ENCODE results near the gene SC5D. TPM values are rescaled to one million over a fixed set of nuclear protein-coding genes. Genes with fewer than 3 reads are reported as not detected.

Gene SC5D
- total and polyA plus RNA-seq, 2 of the 4 experiments (the other 2 are of a cell fraction): 21.3 to 21.7 TPM

- Histone ChIP-seq H3K9me1 (ENCODE audit: insufficient read depth, low read length) (no peaks in the 10 kb centered on the region), H3K4ac (ENCODE audit: low read depth, low read length) (no peak overlapping the region), H3K14ac (replicated peaks; ENCODE audit: low read depth, low read length) (no peak overlapping the region), H2AK5ac (ENCODE audit: low read depth, low read length) (no peak overlapping the region), H2BK20ac (ENCODE audit: low read depth, low read length) (no peak overlapping the region), H3K27ac (ENCODE audit: insufficient read depth, low read length) (no peak overlapping the region), H4K8ac (ENCODE audit: low read depth in 2 of 2, low read length in 2 of 2) (no peak overlapping the region), H4K5ac (ENCODE audit: low read depth, low read length) (no peak overlapping the region), H3K56ac (ENCODE audit: extremely low read depth, insufficient read depth, low read length) (no peak overlapping the region), H3K9ac (ENCODE audit: low read depth, low read length) (no peak overlapping the region), H4K91ac (ENCODE audit: insufficient read depth, low read depth, low read length) (no peak overlapping the region), H3K4me3 (ENCODE audit: insufficient read depth, low read depth, low read length) (no peak overlapping the region), H2AK9ac (replicated peaks; ENCODE audit: low read depth, low read length, poor library complexity) (no peak overlapping the region), H3K23ac (ENCODE audit: low read depth, low read length) (no peak overlapping the region), H2AFZ (replicated peaks; ENCODE audit: low read length, poor library complexity) (no peak overlapping the region), H3K27me3 (ENCODE audit: control insufficient read depth, insufficient read depth, low read length) (peaks cover 40% of the 10 kb centered on the region), H2BK5ac (ENCODE audit: low read depth, low read length, poor library complexity, severe bottlenecking) (no peak overlapping the region), H3K18ac (ENCODE audit: low read depth, low read length) (no peak overlapping the region), H3K36me3 (ENCODE audit: control insufficient read depth, insufficient read depth, low read length) (no peaks in the 10 kb centered on the region), H3K4me1 (ENCODE audit: control insufficient read depth, insufficient read depth, low read length) (no peaks in the 10 kb centered on the region), H3K79me1 (ENCODE audit: low read depth in 1 of 2, low read length in 2 of 2) (no peaks in the 10 kb centered on the region), H2BK15ac (ENCODE audit: low read depth, low read length) (no peak overlapping the region), H3K9me3 (ENCODE audit: control insufficient read depth, insufficient read depth, low read length) (0 out of 2 replicates have a peak, but pooled peaks cover 3% of the 10 kb centered on the region), H2BK120ac (ENCODE audit: low read depth, low read length) (no peak overlapping the region), H4K20me1 (ENCODE audit: insufficient read depth, low read length) (no peaks in the 10 kb centered on the region), H3K4me2 (ENCODE audit: low read depth, low read length) (no peak overlapping the region)
- in situ Hi-C loops (cut with MboI; ENCODE audit: low sequenced_read_pairs): no loop called here
- intact Hi-C loops (cut with micrococcal nuclease): no loop called here
- ATAC-seq (ENCODE audit: low read depth) (no peak), DNase-seq (no peak)
- no TSS peak for BruUV-seq (replicated peaks)
- dilution Hi-C loops (cut with HindIII; ENCODE audit: low sequenced_read_pairs, unreplicated experiment): no loop called here
- ChIA-PET CTCF (interaction anchor here (1.1 kb wide), 1 partner anchor 13 kb away, joined by 3 read pairs; no protein-coding TSS in a partner anchor), POLR2A (ENCODE audit: unreplicated experiment) (no interaction called here)
- no CpG with 5 or more reads among the region's 4 CpGs for WGBS, 2 experiments (ENCODE audit: extremely low coverage in 2 of 2, insufficient read length in 1 of 2)
- TF ChIP-seq USF2 (IDR thresholded peaks at IDR 0.05; ENCODE audit: low read depth, low read length) (no peak), CHD1 (IDR thresholded peaks at IDR 0.05; ENCODE audit: low read depth, low read length) (no peak), ELK1 (IDR thresholded peaks at IDR 0.05; ENCODE audit: borderline replicate concordance, low read depth, low read length) (no peak), CTCF (conservative IDR thresholded peaks at IDR 0.05; ENCODE audit: low read depth, low read length) (no peak), NFE2L2 (IDR thresholded peaks at IDR 0.05; ENCODE audit: low read depth, low read length) (no peak), CEBPB (IDR thresholded peaks at IDR 0.05; ENCODE audit: low read depth, low read length) (no peak), RAD21 (IDR thresholded peaks at IDR 0.05; ENCODE audit: low read length) (no peak), RCOR1 (IDR thresholded peaks at IDR 0.05; ENCODE audit: insufficient replicate concordance, low read length) (no peak), BHLHE40 (IDR thresholded peaks at IDR 0.05; ENCODE audit: low read depth, low read length) (no peak), MAFK (IDR thresholded peaks at IDR 0.05; ENCODE audit: low read depth, low read length) (no peak), MAZ (IDR thresholded peaks at IDR 0.05; ENCODE audit: borderline replicate concordance, low read depth, low read length) (no peak)
Observed at GRCh38 chr11:121282886-121283502, 9.6 kb upstream of the SC5D start.
